UCSD-AML1 (cell line): ENCODE data around the gene ATP9B.
"Not testable (repeated sequence)": the region's sequence is repeated elsewhere in the genome, so short reads cannot be mapped to it uniquely, and the experiment has no call there.

Experiments
- DNase-seq: peaks from one replicate; lab custom pipeline; 2025; ENCODE audit not compliant: unreplicated experiment; lab: John Stamatoyannopoulos, UW

Gene ATP9B

DNA sequence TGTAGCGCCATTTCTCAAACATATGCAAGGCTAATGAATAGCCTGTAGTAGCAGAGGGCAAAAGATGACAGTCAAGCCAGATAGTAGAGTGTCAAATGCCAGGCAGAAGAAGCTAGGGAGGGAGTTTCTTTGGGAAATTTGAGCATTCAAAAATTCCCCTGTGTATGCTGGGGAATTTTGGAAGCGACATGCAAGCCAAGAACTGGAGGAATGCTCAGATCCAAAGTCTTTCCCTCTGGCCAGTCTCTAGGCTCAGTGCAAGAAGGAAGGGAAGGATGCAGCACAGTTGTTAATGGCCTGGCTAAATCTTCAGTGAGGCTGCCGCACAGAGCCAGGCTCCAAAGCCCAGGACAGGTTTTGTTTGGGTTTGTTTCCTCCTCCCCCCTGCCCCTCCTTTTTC lies 59.9 kb downstream of the ATP9B start:
- DNase-seq, result no peak

DNA sequence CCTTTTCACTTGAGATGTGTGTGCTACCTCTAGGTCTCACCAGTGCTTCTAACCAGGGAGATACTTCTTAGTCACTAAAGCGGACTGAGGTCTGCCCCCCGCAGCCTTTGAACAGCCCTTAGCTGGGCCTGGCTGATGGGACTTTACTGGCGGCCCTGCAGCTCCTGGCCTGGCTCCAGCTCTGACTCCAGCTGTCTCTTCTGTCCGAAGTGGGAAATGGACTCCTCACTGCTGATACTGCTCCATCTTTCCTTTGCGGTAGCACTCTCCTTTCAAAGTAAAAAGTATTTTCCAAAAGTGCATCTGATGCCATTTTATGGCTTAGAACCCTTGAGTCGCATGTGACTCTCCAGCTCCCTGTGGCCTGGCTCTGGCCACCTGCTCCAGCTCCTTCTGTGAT lies 64.5 kb downstream of the ATP9B start:
- no peak for DNase-seq

DNA sequence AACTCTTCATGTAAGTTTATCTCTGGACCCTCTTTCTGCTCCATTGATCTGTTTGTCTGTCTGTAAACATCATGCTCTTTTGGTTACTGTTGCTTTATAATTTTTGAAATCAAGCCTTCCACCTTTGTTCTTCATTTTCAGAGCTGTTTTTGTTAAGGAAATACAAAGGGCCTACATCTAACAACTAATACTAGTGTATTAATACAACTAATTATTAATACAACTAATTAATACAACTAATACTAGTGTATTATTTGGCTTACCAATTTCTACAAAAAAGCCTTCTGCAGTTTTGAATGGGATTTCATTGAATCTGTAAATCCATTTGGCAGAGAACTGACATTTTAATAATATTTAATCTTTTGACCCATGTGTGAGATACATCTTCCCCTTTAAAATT lies 66.7 kb downstream of the ATP9B start:
- no peak for DNase-seq

DNA sequence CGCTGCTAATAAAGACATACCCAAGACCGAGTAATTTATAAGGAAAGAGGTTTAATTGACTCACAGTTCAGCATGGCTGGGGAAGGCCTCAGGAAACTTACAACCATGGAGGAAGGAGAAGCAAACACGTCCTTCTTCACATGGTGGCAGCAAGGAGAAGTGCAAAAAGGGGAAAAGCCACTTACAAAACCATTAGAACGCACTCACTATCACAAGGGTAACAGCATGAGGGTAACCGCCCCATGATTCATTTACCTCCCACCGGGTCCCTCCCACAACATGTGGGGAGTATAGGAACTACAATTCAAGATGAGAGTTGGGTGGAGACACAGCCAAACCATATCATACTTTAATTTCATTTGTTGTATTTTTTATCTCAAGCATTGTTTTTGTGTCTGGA lies 67.5 kb downstream of the ATP9B start:
- no peak for DNase-seq

DNA sequence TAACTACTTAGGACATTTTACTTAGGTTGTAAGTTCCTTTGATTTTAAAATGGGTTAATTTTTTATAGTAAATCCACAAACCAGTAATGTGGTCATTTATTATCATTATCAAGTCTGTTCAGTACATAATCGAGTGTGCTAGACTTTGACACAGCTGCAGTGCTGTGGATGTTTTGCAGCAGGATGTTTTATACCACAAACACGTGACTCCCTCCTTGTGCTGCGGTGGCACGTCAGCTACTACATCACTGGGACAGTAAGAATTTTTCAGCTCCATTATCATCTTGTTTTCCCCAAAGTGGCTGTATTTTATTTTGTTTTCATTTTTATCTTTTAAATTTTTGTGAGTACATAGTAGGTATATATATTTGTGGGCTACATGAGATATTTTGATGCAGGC lies 70.0 kb downstream of the ATP9B start:
- DNase-seq, result no peak

DNA sequence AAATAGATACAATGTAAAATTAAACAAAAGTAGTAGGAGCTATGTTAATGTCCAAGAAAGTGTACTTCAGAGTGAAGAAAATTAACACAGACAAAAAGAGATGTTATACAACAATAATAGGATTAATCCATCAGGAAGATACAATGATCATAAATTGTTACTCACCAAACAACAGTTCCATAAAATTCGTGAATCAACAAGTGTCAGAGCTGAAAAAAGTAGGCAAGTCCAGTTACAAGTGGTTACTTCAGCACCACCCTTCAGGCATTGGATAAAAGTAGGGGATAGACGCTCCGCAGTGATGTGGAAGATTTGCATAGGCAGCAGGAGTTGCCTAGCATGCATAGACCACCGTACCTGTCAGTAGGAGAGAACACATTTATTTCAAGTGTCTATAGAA lies 77.8 kb downstream of the ATP9B start:
- no peak for DNase-seq

DNA sequence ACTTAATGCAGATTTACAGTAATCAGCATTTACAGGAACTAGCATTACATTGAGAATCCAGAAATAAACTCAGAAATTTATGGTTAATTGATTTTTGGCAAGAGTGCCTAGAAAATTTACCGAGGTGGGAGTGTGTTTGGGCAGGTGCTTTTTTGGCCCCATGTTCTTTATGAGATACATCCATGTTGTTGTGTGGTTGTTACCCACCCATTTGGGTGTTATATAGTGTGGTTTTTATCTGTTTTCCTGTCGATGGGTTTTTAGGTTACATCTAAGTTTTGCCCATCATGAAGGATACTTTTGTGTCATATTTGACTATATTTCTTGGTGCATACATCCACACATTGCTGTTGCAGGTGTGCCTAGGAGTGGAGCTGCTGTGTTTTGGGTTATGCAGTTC lies 82.0 kb downstream of the ATP9B start:
- no peak for DNase-seq

DNA sequence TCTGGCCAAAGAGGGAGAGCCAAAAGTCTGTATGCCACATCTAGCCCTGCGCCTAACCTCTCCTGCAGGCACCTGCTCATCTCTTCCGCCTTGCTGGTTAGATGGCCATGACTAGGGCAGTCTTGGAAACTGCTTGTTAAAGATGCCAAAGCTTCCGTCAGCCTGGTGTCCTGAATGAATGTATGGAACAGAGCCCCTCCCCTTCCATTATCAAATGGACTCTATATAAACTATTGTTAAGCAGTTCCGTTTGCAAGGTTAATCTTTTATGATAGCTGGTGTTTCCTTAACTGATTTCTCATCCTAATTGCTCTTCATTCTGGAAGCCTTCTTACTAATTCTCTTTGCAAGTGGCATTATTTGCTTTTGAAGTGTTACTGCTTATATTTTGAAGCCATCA lies 87.1 kb downstream of the ATP9B start:
- no peak for DNase-seq

DNA sequence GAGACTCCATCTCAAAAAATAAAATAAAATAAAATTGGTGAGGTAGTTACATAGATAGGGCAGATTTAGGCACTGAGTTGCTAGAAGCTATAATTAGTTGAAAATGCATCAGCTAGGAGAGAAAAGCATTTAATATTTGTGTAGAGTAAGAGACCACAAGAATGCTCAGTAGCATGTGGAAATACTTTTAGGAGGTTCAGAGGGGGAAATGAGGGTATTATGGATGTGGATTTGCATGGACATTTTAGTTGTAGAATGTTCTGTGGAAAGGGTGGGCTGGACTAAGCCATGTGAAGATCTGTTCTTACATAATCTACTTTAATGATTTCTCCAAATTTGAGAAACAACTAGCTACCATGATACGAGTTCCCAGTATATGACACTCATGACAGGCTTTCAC lies 95.5 kb downstream of the ATP9B start:
- DNase-seq, result no peak

DNA sequence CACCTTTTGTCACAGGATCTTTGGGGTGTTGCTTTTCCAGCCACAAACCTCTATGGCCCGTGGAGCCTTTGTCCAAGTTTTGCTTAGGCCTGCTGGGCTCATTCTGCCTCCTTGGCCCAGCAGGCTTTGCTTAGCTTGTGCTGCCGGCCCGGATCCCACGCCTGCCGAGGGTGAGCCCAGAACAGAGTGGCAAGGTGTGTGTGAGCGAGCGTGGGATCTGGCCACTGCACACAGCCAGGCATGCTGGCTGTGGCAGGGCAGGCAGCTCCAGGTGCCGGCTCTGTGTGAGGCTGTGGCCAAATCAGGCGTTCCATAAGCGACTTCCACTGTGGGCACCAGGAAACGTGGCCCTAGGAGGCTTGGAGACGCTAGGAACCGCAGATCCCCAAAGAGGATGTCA lies 97.5 kb downstream of the ATP9B start:
- DNase-seq, result no peak

DNA sequence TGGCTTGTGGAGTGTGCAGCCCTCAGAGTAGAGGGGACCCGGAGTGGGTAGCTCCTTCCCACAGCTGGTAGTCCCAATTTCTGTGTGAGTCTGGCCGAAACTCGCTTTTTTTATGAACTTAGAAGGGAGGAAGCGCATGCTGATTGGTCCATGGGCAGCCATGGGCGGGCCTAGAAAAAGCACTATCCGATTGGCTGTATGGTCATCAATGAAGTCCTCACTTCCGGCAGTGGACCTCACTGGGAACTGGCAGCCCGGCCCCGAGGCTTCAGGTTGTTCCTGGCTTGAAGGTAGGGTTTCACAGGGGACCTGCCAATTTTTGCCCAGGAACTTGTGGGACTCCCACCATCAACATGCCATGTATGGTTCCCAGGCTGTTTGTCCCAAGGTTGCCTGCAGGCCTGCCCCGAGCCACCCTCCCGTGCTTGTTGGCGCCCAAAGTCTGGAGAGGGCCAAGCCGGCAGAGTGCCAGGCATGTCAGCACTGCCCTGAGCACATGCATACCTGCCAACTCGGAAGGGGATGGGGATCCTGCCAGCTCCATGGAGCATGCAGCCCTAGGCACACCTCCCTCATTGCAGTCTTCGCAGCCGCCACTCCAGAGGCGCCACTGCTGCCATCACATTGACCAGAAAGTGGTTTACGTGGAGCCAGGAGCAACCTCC lies 98.5 kb downstream of the ATP9B start:
- DNase-seq, result no peak

DNA sequence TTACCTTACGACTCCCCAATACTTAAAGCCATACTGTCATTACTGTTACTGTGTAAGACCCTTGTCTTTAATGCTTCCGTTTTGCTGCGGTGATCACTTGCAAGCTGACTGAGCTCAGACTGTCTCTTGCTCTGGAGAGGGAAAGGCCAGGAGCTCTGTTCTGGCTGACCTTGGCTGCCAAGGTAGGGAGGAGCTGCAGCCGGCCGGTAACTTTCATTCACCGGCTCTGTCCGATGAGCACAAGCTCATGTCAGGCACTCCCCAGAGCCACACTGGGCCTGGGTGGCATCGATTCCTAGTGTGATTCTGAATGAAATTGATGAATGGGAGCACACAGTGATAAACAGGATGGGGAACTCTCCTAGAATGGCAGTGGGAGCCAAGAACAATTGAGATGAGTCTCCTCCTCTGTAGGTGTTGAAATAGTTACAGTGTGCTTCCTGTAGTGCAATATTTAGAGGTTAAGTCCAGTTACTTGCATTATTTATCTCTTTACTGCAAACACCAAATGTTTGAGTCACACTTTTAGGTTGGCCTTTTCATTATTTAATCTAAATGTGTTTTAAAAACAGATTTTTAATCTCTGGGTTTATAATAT lies 100.9 kb downstream of the ATP9B start:
- DNase-seq, result no peak

DNA sequence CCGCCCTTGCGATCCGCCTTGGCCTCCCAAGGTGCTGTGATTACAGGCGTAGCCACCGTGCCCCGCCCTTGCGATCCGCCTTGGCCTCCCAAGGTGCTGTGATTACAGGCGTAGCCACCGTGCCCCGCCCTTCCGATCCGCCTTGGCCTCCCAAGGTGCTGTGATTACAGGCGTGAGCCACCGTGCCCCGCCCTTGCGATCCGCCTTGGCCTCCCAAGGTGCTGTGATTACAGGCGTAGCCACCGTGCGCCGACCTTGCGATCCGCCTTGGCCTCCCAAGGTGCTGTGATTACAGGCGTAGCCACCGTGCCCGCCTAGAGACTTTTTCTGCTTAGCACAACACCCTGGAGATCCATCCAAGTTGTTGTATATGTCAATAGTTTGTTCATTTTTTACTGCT lies 103.1 kb downstream of the ATP9B start:
- DNase-seq, result not testable (repeated sequence)

DNA sequence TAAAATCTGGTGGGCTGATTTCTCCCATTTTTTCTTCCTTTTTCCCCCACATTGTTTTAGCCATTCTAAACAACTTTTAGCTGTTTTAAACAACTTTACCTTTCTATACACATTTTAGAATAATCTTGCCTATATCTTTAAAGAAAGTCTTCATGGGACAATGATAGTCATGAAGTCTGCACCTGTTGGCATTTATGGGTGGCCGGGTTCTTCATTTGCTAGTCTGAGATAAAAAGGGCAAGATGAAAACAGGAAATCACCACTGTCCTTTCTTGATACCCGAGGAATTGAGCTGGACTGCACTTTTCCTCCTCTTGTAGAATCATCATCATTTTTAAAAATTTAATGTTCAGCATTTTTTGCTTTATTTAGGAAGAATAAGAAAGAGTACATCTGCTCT lies 104.5 kb downstream of the ATP9B start:
- DNase-seq, result no peak

DNA sequence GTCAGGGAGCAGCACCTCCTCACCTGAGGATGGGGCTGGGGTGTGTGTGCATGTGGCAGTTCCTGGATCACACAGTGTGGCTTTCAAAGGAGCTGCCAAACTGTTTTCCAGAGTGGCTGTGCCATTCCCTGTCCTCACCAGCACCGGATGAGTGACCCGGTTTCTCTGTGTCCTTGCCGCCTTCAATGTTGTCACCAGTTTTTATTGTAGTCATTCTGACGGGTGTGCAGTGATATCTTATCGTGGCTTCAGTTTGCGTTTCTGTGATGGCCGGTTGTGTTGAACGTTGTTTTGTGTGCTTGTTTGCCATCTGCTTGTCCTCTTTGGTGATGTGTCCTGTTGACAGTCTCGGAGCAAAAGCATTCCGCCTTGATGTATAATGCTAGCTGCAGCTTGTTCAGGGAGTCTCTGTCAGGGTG lies 108.9 kb downstream of the ATP9B start:
- no peak for DNase-seq

DNA sequence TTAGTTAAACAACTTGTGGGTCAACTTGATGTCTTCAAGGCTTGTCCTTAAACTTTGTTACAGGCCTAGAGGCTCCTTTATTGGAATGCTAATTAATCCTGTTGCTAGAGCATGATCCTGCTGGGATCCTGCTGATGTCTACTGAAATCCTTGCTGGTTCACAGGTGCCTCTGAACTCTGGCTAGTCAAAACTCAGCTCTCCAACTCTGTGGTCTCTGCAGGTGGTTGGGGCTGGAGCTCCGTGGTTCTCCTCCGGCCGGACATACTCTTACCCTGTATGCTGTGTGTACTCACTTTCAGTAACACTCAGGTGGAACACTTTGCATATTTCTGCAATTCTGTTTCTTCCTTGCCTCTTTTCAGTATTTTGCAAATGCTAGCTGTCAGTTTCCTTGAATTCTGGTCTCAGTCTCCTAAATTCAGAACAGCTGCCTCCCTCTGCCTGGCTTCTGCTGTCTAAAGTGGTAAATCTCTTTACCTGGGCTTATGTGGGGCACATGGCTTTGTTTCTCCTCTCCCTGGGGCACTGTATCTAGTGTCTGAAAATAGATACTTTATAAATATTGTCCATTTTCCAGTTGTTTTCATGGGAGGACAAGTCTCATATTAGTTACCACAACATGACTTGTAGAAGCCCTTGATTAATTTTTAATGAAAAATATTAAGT lies 113.0 kb downstream of the ATP9B start:
- DNase-seq, result no peak

DNA sequence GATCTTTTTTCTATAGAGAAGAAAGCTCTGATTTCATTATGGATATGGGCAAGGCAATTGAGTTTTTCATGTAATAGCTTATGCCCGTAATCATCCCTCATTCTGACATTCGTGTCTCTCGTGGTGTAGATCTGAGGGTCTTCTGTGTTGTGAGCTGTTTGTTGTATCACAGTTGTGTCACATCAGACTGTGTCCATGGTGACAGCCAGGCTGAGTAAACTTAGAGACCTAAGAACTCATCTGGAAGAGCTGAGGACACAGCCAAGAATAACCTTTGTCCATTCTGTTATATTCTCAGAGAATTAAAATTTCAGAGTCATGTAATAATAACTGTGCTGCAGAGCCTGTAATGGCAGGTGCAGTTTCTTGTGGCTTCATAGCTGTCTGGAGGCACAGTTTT lies 116.5 kb downstream of the ATP9B start:
- no peak for DNase-seq

DNA sequence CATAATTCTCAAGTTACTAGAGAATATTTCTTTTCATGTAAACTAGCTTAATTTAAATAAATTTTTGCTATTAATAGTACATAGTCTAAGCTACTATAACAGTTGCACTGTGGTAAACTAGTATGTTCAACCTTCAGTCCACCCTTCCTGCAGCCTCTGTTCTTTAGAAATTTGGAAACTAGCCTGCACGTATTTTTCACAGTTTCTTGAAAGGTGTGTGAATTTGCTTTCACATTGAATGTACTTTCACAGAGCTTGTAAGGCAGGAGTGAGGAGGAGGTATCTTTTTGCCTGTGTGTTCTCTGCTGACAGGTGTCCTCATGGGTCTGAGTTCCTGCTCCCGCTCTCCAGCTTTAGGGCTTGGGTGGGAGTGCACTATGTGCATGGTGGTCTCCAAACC lies 117.5 kb downstream of the ATP9B start:
- DNase-seq, result no peak

DNA sequence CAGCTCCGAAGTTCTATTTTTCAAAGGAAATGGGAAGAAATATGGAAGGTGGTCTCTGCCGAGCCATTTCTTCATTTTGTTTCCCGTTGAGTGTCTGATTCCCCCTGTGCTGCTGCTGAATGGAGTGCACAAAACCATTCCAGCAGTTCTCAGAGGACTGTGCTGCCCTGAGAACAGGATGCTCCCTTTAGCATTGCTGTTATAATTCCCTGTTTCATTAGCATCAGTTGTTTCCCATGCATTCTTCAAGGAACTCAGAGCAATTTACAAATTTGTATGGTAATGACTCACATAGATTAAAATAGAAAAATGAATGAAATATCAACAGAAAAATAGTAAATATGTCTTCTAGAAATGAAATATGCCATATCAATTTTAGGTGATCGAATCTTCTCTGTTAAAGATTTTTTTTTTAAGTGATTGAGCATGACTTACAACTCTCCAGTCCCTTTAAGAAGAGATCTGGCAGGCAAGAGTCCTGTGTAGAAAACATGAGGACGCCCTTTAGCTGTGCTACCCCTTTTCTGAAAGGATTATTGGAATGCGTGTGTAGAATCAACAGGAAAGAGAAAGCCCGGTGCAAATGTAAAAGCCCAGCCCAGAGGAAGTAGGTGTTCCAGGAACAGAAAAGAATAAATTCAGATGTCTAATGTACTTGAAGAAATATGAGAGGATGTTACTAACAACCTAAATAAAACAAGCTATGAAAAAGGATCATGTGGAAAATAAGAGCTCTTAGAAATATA lies 118.5 kb downstream of the ATP9B start:
- DNase-seq, result no peak

DNA sequence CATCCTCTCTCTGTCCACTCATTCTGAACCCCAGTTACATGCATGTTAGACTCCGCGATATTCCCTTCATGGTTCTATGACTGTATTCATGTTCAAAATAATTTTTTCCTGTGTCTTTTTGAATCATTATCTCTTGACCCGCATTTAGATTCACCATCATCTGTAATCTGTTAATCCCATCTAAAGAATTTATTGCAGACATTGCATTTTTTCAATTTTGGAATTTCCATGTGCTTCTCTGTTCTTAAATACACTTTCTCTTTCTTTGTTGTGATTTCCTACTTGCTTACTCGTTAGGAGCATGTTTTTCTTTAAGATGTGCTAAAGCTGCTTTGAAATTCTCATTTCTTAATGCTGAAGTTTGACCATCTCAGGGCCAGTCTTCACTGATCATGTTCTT lies 122.2 kb downstream of the ATP9B start:
- no peak for DNase-seq

DNA sequence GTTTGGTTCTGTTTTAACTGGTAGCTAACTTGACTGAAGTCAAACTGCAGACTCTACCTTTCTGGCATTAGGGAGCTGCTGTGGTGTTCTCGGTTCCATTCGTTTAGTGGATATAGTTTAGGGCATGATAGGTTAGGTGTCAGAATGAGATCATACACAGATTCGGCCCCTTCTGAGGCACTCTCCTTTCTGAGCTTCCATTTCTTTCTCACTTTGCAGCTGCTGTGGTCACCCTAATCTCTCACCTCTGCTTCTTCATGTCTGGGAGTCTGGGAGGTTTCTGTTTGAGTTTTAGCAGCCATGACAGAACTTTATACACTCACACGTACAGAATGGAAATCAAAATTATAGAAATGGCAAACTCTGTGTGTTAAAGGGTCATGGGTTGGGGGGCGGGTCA lies 122.8 kb downstream of the ATP9B start:
- DNase-seq, result no peak

DNA sequence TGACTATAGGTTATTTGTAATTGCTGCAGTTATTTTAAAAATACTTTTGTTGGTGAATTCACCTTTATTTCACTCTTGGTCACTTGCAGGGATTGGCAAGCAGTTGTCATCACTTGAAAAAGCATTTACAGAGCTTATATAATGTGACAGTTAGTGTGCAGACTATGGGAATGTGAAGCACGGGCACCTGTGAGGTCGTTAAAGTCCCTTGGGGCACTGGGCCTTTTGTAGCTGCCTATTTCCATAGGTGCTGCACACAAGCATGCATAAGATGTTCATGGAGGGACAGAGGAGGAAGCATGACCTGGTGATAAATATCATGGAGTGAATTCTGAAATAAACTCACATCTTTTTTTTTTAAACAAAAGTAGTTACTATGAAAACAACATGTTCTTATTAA lies 124.6 kb downstream of the ATP9B start:
- no peak for DNase-seq
